ENCODE measurements around the gene PPARD.

The PPARD gene

DNA sequence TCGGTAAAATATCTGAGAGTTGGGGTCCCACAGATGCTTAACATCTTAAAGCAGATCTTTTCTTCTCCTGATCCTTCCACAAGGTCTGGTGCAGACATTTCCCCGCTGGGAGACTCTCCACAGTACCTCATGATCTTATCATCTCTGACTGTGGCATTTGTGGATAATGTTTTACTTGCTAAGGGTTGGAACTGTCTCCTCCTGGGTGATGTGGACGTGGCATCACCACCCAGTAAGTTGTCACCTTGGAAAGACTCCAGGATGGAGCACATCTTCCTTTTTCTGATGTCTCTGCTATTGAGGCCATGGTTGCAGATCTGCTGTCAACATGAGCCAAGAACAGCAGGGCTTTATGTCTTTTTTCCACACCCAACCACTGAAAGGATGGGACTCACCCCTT, 67.8 kb downstream of the PPARD start:
- Histone ChIP-seq H3K9me3 (ENCODE audit: insufficient read depth, low read length) (no peaks in the 10 kb centered on the region), H3K36me3 (ENCODE audit: insufficient read depth, insufficient read length, low read length) (peaks cover 13% of the 10 kb centered on the region), H3K4me3 (ENCODE audit: insufficient read length, low read depth) (no peak overlapping the region), H3K9ac (ENCODE audit: insufficient read length, low read depth) (no peak overlapping the region), H3K4me1 (ENCODE audit: insufficient read depth, insufficient read length) (no peaks in the 10 kb centered on the region), H3K27me3 (ENCODE audit: insufficient read depth, insufficient read length) (no peaks in the 10 kb centered on the region)
- TF ChIP-seq SUZ12 (IDR thresholded peaks at IDR 0.05; ENCODE audit: extremely low read depth, insufficient read depth, insufficient read length) (no peak), ZNF274 (IDR thresholded peaks at IDR 0.05; ENCODE audit: low read depth, low read length) (no peak), YY1 (IDR thresholded peaks at IDR 0.05; ENCODE audit: insufficient read depth, insufficient read length) (no peak)
- DNase-seq (ENCODE audit: low read depth, low spot score), result no peak

DNA sequence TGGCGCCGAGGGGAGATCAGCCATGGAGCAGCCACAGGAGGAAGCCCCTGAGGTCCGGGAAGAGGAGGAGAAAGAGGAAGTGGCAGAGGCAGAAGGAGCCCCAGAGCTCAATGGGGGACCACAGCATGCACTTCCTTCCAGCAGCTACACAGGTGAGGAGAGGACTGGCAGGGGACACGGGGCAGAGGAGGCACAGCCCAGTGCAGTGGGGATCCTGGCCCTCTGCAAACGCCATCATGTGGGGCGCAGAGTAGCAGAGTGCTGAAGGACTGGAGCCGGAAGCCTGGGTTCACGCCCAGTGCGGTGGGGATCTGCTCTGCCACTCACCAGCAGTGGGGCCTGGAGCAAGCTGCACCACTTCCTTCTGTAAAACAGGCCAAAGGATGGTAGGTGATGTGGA, 68.7 kb downstream of the PPARD start:
- Histone ChIP-seq H3K27me3 (ENCODE audit: insufficient read depth, insufficient read length) (no peaks in the 10 kb centered on the region), H3K4me3 (ENCODE audit: insufficient read length, low read depth) (no peak overlapping the region), H3K4me1 (ENCODE audit: insufficient read depth, insufficient read length) (no peaks in the 10 kb centered on the region), H3K36me3 (ENCODE audit: insufficient read depth, insufficient read length, low read length) (peaks cover 13% of the 10 kb centered on the region), H3K9me3 (ENCODE audit: insufficient read depth, low read length) (no peaks in the 10 kb centered on the region), H3K9ac (ENCODE audit: insufficient read length, low read depth) (no peak overlapping the region)
- TF ChIP-seq SUZ12 (IDR thresholded peaks at IDR 0.05; ENCODE audit: extremely low read depth, insufficient read depth, insufficient read length), result no peak
- TF ChIP-seq YY1 (IDR thresholded peaks at IDR 0.05; ENCODE audit: insufficient read depth, insufficient read length), result no peak
- TF ChIP-seq ZNF274 (IDR thresholded peaks at IDR 0.05; ENCODE audit: low read depth, low read length), result no peak
- DNase-seq (ENCODE audit: low read depth, low spot score), result no peak

DNA sequence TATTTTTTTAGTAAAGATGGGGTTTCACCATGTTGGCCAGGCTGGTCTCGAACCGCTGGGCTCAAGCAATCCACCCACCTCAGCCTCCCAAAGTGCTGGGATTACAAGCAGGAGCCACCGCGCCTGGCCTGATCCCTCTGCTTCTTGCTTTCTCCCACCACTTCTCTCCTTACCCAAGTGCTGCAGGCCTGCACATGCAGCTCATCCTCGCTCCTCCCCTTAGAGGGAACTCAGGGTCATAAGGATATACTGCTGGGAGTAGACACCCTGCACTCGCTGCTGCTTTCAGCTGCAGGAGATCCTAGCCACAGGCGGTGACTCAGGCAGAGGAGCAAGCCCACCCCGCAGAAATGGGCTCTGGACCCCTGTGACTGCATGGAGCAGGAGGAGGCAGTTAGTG, 69.7 kb downstream of the PPARD start:
- H3K4me1 ChIP-seq (ENCODE audit: insufficient read depth, insufficient read length), result no peaks in the 10 kb centered on the region
- no peaks in the 10 kb centered on the region for H3K9me3 ChIP-seq (ENCODE audit: insufficient read depth, low read length)
- DNase-seq (ENCODE audit: low read depth, low spot score), result no peak
- TF ChIP-seq SUZ12 (IDR thresholded peaks at IDR 0.05; ENCODE audit: extremely low read depth, insufficient read depth, insufficient read length), result no peak
- TF ChIP-seq ZNF274 (IDR thresholded peaks at IDR 0.05; ENCODE audit: low read depth, low read length), result no peak
- TF ChIP-seq YY1 (IDR thresholded peaks at IDR 0.05; ENCODE audit: insufficient read depth, insufficient read length), result no peak
- no peak overlapping the region for H3K9ac ChIP-seq (ENCODE audit: insufficient read length, low read depth)
- peaks cover 13% of the 10 kb centered on the region for H3K36me3 ChIP-seq (ENCODE audit: insufficient read depth, insufficient read length, low read length)
- H3K4me3 ChIP-seq (ENCODE audit: insufficient read length, low read depth), result no peak overlapping the region
- no peaks in the 10 kb centered on the region for H3K27me3 ChIP-seq (ENCODE audit: insufficient read depth, insufficient read length)

DNA sequence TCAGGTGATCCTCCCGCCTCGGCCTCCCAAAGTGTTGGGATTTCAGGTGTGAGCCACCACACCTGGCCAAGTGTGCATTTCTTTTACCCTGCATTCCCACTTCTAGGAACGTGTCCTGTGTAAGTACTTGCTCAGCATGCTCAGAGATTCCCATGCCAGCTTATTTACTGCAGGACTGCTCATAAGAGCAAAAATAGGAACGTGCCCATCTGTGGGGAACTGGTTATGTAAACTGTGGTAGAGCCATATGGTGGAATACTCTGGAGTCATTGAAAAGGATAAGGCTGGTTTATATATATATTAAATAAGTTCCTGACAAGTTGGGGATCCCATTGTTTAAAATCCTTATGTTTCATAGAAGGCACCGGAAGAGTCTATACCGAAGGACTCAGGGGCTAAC, 71.6 kb downstream of the PPARD start:
- H3K27me3 ChIP-seq (ENCODE audit: insufficient read depth, insufficient read length), result no peaks in the 10 kb centered on the region
- no peak for TF ChIP-seq YY1 (IDR thresholded peaks at IDR 0.05; ENCODE audit: insufficient read depth, insufficient read length)
- no peaks in the 10 kb centered on the region for H3K9me3 ChIP-seq (ENCODE audit: insufficient read depth, low read length)
- no peak overlapping the region for H3K4me3 ChIP-seq (ENCODE audit: insufficient read length, low read depth)
- DNase-seq (ENCODE audit: low read depth, low spot score), result no peak
- H3K36me3 ChIP-seq (ENCODE audit: insufficient read depth, insufficient read length, low read length), result peaks cover 13% of the 10 kb centered on the region
- no peaks in the 10 kb centered on the region for H3K4me1 ChIP-seq (ENCODE audit: insufficient read depth, insufficient read length)
- no peak overlapping the region for H3K9ac ChIP-seq (ENCODE audit: insufficient read length, low read depth)

DNA sequence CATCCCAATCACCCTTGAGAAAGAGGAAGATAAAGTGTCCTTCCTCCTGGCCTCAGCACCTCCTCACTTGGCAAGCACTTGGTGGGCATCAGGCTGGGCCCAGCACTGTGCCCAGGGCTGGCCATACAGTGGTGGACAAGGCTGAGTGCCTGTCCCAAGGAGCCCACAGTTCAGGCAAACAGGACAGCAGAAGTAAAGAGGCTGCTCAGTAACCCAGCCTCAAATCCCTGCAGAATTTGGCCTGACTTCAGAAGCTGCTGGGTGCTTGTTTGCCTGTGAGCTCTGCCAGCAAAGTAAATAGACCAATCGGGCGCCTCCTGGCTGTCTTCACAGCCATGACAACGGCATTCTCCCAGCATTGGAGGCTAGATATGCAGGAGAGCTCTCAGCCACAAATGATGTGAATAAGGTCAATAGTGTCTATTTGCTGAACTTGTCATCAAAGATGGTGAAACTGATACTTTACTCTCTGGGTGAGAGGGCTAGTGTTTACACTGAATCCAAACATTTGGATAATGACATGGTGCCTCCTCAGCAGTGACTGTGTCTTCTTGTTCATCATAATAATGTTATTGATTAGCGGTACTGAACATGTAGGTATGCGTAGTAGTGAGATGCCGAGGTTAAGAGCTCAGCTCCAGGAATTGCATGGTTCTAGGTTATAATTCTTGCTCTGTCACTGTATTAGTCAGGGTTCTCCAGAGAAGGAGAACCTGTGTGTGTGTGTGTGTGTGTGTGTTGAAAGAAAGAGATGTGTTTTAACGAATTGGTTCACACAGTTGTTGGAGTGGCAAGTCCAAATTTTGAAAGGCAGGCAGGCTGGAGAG, 72.9 kb downstream of the PPARD start:
- H3K4me3 ChIP-seq (ENCODE audit: insufficient read length, low read depth), result no peak overlapping the region
- H3K36me3 ChIP-seq (ENCODE audit: insufficient read depth, insufficient read length, low read length), result peaks cover 13% of the 10 kb centered on the region
- H3K27me3 ChIP-seq (ENCODE audit: insufficient read depth, insufficient read length), result no peaks in the 10 kb centered on the region
- H3K9me3 ChIP-seq (ENCODE audit: insufficient read depth, low read length), result no peaks in the 10 kb centered on the region
- no peak for TF ChIP-seq YY1 (IDR thresholded peaks at IDR 0.05; ENCODE audit: insufficient read depth, insufficient read length)
- no peak for TF ChIP-seq SUZ12 (IDR thresholded peaks at IDR 0.05; ENCODE audit: extremely low read depth, insufficient read depth, insufficient read length)
- no peak for TF ChIP-seq ZNF274 (IDR thresholded peaks at IDR 0.05; ENCODE audit: low read depth, low read length)
- H3K4me1 ChIP-seq (ENCODE audit: insufficient read depth, insufficient read length), result peaks cover 2% of the 10 kb centered on the region
- DNase-seq (ENCODE audit: low read depth, low spot score), result peak; percentile 15
- H3K9ac ChIP-seq (ENCODE audit: insufficient read length, low read depth), result no peak overlapping the region

DNA sequence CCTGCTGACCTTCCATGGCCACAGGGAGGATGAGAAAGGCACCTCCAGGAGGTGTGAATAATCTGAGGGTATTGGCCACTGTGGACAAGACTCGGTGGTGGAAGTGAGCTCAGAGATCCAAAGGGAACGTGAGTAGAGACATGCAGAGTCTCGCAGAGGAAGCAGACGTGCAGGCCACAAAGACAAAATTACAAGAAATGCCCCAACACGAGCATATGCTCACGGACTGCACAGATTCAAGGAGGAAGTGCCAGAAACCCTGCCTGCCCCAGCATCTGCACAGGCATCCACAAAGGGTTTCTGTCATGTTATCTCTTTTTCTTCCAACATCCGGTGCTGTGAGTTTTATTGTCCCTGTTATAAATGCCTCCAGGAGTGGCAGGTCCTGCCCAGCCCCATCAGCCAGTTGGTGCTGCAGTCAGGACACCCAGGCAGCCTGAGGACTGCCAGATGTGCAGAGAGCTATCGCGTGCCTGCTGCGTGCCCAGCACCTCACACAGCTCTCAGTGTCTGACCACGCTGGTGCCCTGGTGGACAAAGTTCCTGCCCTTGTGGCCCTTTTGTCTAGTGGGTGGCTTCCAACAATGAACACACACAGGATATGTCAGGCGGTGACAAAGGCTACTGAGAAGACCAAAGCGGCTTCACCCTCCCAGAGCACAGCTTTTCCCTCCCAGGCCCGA, 75.8 kb downstream of the PPARD start:
- no peak overlapping the region for H3K9ac ChIP-seq (ENCODE audit: insufficient read length, low read depth)
- DNase-seq (ENCODE audit: low read depth, low spot score), result no peak
- no peak overlapping the region for H3K4me3 ChIP-seq (ENCODE audit: insufficient read length, low read depth)
- TF ChIP-seq SUZ12 (IDR thresholded peaks at IDR 0.05; ENCODE audit: extremely low read depth, insufficient read depth, insufficient read length) (no peak), YY1 (IDR thresholded peaks at IDR 0.05; ENCODE audit: insufficient read depth, insufficient read length) (no peak), ZNF274 (IDR thresholded peaks at IDR 0.05; ENCODE audit: low read depth, low read length) (no peak)
- H3K4me1 ChIP-seq (ENCODE audit: insufficient read depth, insufficient read length), result peaks cover 2% of the 10 kb centered on the region
- H3K9me3 ChIP-seq (ENCODE audit: insufficient read depth, low read length), result no peaks in the 10 kb centered on the region
- peaks cover 6% of the 10 kb centered on the region for H3K36me3 ChIP-seq (ENCODE audit: insufficient read depth, insufficient read length, low read length)
- H3K27me3 ChIP-seq (ENCODE audit: insufficient read depth, insufficient read length), result no peaks in the 10 kb centered on the region

DNA sequence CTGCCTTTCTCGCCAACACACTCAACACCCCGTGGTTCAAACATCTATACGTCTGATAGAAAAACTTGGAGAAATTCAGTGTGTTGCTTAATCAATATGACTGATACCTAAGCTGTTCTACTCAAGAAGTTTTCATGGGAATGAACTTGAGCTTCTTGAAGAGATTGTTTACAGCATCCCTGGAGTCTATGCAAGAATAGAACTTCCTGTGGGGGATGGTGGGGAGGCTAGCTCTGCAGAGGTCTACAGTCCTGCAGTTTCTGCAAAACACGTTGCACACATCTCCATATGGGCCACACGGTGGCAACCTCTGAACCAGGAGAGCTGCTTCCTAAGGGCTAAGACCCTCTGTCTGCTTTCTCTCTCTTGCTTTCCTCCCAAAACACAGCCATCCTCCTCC, 77.1 kb downstream of the PPARD start:
- peaks cover 2% of the 10 kb centered on the region for H3K4me1 ChIP-seq (ENCODE audit: insufficient read depth, insufficient read length)
- H3K36me3 ChIP-seq (ENCODE audit: insufficient read depth, insufficient read length, low read length), result peaks cover 11% of the 10 kb centered on the region
- no peak for TF ChIP-seq SUZ12 (IDR thresholded peaks at IDR 0.05; ENCODE audit: extremely low read depth, insufficient read depth, insufficient read length)
- DNase-seq (ENCODE audit: low read depth, low spot score), result peak; percentile 13
- no peaks in the 10 kb centered on the region for H3K9me3 ChIP-seq (ENCODE audit: insufficient read depth, low read length)
- no peak overlapping the region for H3K9ac ChIP-seq (ENCODE audit: insufficient read length, low read depth)
- H3K27me3 ChIP-seq (ENCODE audit: insufficient read depth, insufficient read length), result no peaks in the 10 kb centered on the region
- no peak overlapping the region for H3K4me3 ChIP-seq (ENCODE audit: insufficient read length, low read depth)
